GM23338 (cell line): ENCODE data around the gene ERBB4. TPM values are rescaled to one million over a fixed set of nuclear protein-coding genes. Genes with fewer than 3 reads are reported as not detected.

Experiments used
- ATAC-seq: fragments of 200-7000 bp; cut with Tn5 transposase; 3 replicates; pipeline ENCODE4 v1.9.1; 2020
- DNase-seq: peaks from one replicate; pipeline ENCODE4 v3.0.0-alpha.2; 2015; ENCODE audit warnings: low spot score
- H2AFZ ChIP-seq: fragments of 200-600 bp; sonication (generic); 2 replicates; pipeline ENCODE4 v1.8.0; 2016; ENCODE audit warnings: antibody characterized with exemption, mild to moderate bottlenecking, moderate library complexity
- H3F3A ChIP-seq: fragments of 200-600 bp; sonication (generic); replicated peaks from 2 replicates; pipeline ENCODE4 v1.8.0; 2017; ENCODE audit warnings: antibody characterized with exemption, mixed run types, low read depth
- H3K27ac ChIP-seq: fragments of 200-600 bp; sonication (generic); 2 replicates; pipeline ENCODE4 v1.6.1; 2016; ENCODE audit warnings: low read depth
- H3K27me3 ChIP-seq: fragments of 200-600 bp; sonication (generic); 2 replicates; pipeline ENCODE4 v1.8.0; 2016; ENCODE audit warnings: mild to moderate bottlenecking, mixed run types, moderate library complexity; ENCODE audit not compliant: insufficient read depth
- H3K36me3 ChIP-seq: fragments of 200-600 bp; sonication (generic); 2 replicates; pipeline ENCODE4 v1.8.0; 2016; ENCODE audit warnings: mild to moderate bottlenecking; ENCODE audit not compliant: insufficient read depth
- H3K4me1 ChIP-seq: fragments of 200-600 bp; sonication (generic); 2 replicates; pipeline ENCODE4 v1.8.0; 2016; ENCODE audit warnings: mild to moderate bottlenecking, moderate library complexity; ENCODE audit not compliant: insufficient read depth
- H3K4me2 ChIP-seq: fragments of 200-600 bp; sonication (generic); 2 replicates; pipeline ENCODE4 v1.7.1; 2017; ENCODE audit warnings: mixed run types
- H3K4me3 ChIP-seq: fragments of 200-600 bp; sonication (generic); 2 replicates; pipeline ENCODE4 v1.6.1; 2016; ENCODE audit warnings: mixed run types
- H3K79me2 ChIP-seq: fragments of 200-600 bp; sonication (generic); replicated peaks from 2 replicates; pipeline ENCODE4 v1.8.0; 2017; ENCODE audit warnings: mild to moderate bottlenecking; ENCODE audit not compliant: insufficient read depth
- H3K9me2 ChIP-seq: fragments of 200-600 bp; sonication (generic); 2 replicates; pipeline ENCODE4 v1.8.0; 2017; ENCODE audit not compliant: insufficient read depth
- H4K20me1 ChIP-seq: fragments of 200-600 bp; sonication (generic); replicated peaks from 2 replicates; pipeline ENCODE4 v1.8.0; 2017; ENCODE audit warnings: mild to moderate bottlenecking; ENCODE audit not compliant: insufficient read depth
- H3K27ac Mint-ChIP-seq: 2 replicates; pipeline ENCODE4 v1.8.0; 2020; ENCODE audit warnings: inconsistent platforms, mild to moderate bottlenecking, moderate library complexity, mixed read lengths
- H3K27me3 Mint-ChIP-seq: 3 replicates; pipeline ENCODE4 v1.8.0; 2022; ENCODE audit warnings: low read depth, mild to moderate bottlenecking, moderate library complexity, mixed read lengths, inconsistent platforms; ENCODE audit not compliant: insufficient read depth, poor library complexity
- H3K36me3 Mint-ChIP-seq: 3 replicates; pipeline ENCODE4 v1.8.0; 2021; ENCODE audit warnings: low read depth, mild to moderate bottlenecking, inconsistent platforms, moderate library complexity, mixed read lengths
- H3K4me1 Mint-ChIP-seq: 3 replicates; pipeline ENCODE4 v1.8.0; 2020; ENCODE audit warnings: mild to moderate bottlenecking, inconsistent platforms, mixed read lengths
- H3K4me3 Mint-ChIP-seq: 3 replicates; pipeline ENCODE4 v1.8.0; 2021; ENCODE audit warnings: moderate library complexity, mild to moderate bottlenecking, inconsistent platforms, mixed read lengths
- H3K9me3 Mint-ChIP-seq: 3 replicates; pipeline ENCODE4 v1.8.0; 2020; ENCODE audit warnings: moderate library complexity, mild to moderate bottlenecking, inconsistent platforms, mixed read lengths
- CTCF ChIP-seq, 2 experiments: fragments of 200-600 bp in 1 of 2; sonication (generic) in 1 of 2; conservative IDR thresholded peaks; 2 replicates each; pipeline versions ENCODE4 v1.5.1 to v1.6.1; 2016 to 2017; ENCODE audit warnings: antibody characterized with exemption in 2 of 2, low read depth in 2 of 2, mild to moderate bottlenecking in 2 of 2, moderate library complexity in 1 of 2
- EZH2phosphoT487 ChIP-seq: fragments of 200-600 bp; sonication (generic); IDR thresholded peaks from one replicate; pipeline ENCODE4 v1.8.1; 2018; ENCODE audit warnings: antibody characterized with exemption; ENCODE audit not compliant: unreplicated experiment
- POLR2AphosphoS5 ChIP-seq: IDR thresholded peaks from 2 replicates; pipeline ENCODE4 v1.6.1; 2016; ENCODE audit warnings: antibody characterized with exemption, low read depth
- polyA plus RNA-seq: library from polyadenylated mRNA; unstranded; fragments of >200 nt; fragmentation: Nextera tagmentation; extraction: Ambion mirVana; gene quantifications from 2 replicates; pipeline ENCODE4 v1.2.1, GENCODE V29; 2016
- total RNA-seq: library from RNA; depleted of rRNA; stranded (reverse); fragments of >200 nt; shearing (Covaris generic); gene quantifications from 2 replicates; pipeline ENCODE4 v1.2.3, GENCODE V29; 2014
- TF ChIP-seq, protein P1 (sequence below): fragments of 250-450 bp; sonication (Bioruptor Pico); IDR thresholded peaks from 2 replicates; pipeline ENCODE4 v1.5.0; 2020; ENCODE audit warnings: mild to moderate bottlenecking, moderate library complexity
- TF ChIP-seq, protein P2 (sequence below): IDR thresholded peaks from 2 replicates; pipeline ENCODE4 v1.6.1; 2016; ENCODE audit warnings: antibody characterized with exemption

ERBB4 gene
- total and polyA plus RNA-seq, 2 experiments from 2014 or later = 0.73 to 1.1 TPM

GRCh38 chr2:211429256-211429920 lies 1109.2 kb downstream of the ERBB4 start:
- H3K27ac ChIP-seq = no peak overlapping the region
- H3K27me3 ChIP-seq = no peaks in the 10 kb centered on the region
- H3K36me3 ChIP-seq = no peaks in the 10 kb centered on the region
- TF ChIP-seq POLR2AphosphoS5 (no peak), CTCF (conservative IDR thresholded peaks at IDR 0.05; ENCODE audit: low read depth in 2 of 2) (no peak), EZH2phosphoT487 (no peak)
- TF ChIP-seq, protein P1, sequence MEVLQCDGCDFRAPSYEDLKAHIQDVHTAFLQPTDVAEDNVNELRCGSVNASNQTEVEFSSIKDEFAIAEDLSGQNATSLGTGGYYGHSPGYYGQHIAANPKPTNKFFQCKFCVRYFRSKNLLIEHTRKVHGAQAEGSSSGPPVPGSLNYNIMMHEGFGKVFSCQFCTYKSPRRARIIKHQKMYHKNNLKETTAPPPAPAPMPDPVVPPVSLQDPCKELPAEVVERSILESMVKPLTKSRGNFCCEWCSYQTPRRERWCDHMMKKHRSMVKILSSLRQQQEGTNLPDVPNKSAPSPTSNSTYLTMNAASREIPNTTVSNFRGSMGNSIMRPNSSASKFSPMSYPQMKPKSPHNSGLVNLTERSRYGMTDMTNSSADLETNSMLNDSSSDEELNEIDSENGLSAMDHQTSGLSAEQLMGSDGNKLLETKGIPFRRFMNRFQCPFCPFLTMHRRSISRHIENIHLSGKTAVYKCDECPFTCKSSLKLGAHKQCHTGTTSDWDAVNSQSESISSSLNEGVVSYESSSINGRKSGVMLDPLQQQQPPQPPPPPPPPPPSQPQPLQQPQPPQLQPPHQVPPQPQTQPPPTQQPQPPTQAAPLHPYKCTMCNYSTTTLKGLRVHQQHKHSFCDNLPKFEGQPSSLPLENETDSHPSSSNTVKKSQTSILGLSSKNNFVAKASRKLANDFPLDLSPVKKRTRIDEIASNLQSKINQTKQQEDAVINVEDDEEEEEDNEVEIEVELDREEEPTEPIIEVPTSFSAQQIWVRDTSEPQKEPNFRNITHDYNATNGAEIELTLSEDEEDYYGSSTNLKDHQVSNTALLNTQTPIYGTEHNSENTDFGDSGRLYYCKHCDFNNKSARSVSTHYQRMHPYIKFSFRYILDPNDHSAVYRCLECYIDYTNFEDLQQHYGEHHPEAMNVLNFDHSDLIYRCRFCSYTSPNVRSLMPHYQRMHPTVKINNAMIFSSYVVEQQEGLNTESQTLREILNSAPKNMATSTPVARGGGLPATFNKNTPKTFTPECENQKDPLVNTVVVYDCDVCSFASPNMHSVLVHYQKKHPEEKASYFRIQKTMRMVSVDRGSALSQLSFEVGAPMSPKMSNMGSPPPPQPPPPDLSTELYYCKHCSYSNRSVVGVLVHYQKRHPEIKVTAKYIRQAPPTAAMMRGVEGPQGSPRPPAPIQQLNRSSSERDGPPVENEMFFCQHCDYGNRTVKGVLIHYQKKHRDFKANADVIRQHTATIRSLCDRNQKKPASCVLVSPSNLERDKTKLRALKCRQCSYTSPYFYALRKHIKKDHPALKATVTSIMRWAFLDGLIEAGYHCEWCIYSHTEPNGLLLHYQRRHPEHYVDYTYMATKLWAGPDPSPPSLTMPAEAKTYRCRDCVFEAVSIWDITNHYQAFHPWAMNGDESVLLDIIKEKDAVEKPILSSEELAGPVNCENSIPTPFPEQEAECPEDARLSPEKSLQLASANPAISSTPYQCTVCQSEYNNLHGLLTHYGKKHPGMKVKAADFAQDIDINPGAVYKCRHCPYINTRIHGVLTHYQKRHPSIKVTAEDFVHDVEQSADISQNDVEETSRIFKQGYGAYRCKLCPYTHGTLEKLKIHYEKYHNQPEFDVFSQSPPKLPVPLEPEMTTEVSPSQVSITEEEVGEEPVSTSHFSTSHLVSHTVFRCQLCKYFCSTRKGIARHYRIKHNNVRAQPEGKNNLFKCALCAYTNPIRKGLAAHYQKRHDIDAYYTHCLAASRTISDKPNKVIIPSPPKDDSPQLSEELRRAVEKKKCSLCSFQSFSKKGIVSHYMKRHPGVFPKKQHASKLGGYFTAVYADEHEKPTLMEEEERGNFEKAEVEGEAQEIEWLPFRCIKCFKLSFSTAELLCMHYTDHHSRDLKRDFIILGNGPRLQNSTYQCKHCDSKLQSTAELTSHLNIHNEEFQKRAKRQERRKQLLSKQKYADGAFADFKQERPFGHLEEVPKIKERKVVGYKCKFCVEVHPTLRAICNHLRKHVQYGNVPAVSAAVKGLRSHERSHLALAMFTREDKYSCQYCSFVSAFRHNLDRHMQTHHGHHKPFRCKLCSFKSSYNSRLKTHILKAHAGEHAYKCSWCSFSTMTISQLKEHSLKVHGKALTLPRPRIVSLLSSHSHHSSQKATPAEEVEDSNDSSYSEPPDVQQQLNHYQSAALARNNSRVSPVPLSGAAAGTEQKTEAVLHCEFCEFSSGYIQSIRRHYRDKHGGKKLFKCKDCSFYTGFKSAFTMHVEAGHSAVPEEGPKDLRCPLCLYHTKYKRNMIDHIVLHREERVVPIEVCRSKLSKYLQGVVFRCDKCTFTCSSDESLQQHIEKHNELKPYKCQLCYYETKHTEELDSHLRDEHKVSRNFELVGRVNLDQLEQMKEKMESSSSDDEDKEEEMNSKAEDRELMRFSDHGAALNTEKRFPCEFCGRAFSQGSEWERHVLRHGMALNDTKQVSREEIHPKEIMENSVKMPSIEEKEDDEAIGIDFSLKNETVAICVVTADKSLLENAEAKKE (CRISPR knock-in tag) = no peak
- TF ChIP-seq, protein P2, sequence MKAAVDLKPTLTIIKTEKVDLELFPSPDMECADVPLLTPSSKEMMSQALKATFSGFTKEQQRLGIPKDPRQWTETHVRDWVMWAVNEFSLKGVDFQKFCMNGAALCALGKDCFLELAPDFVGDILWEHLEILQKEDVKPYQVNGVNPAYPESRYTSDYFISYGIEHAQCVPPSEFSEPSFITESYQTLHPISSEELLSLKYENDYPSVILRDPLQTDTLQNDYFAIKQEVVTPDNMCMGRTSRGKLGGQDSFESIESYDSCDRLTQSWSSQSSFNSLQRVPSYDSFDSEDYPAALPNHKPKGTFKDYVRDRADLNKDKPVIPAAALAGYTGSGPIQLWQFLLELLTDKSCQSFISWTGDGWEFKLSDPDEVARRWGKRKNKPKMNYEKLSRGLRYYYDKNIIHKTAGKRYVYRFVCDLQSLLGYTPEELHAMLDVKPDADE = no peak
- H3K9me3 Mint-ChIP-seq = no peaks in the 10 kb centered on the region
- H3K9me2 ChIP-seq = no peaks in the 10 kb centered on the region
- DNase-seq = no peak
- no peaks in the 10 kb centered on the region for H3K79me2 ChIP-seq
- H3K4me1 Mint-ChIP-seq = no peaks in the 10 kb centered on the region
- peaks cover 1% of the 10 kb centered on the region for H3K27me3 Mint-ChIP-seq
- H3F3A ChIP-seq = no peaks in the 10 kb centered on the region
- H3K4me3 Mint-ChIP-seq = no peak overlapping the region
- no peak overlapping the region for H3K4me2 ChIP-seq
- H3K4me1 ChIP-seq = no peaks in the 10 kb centered on the region
- no peaks in the 10 kb centered on the region for H4K20me1 ChIP-seq
- no peak overlapping the region for H3K27ac Mint-ChIP-seq
- no peak for ATAC-seq
- H3K36me3 Mint-ChIP-seq = no peaks in the 10 kb centered on the region
- no peak overlapping the region for H3K4me3 ChIP-seq
- no peak overlapping the region for H2AFZ ChIP-seq
